Skeletal muscle cell (primary cell): ENCODE measurements around the gene ACVR1.
A peak's percentile ranks its signal among the peaks of the same experiment; 100 is the strongest.
"Not testable (repeated sequence)": the region's sequence is repeated elsewhere in the genome, so short reads cannot be mapped to it uniquely, and the experiment has no call there.

Experiments
- DNase-seq: peaks from one replicate; pipeline ENCODE4 v3.0.0-alpha.2; 2010; ENCODE audit warnings: low read depth
- H3K4me3 ChIP-seq: 2 replicates; pipeline ENCODE4 v1.5.1; 2011; ENCODE audit warnings: low read depth, mild to moderate bottlenecking, control low read depth, low read length, moderate library complexity

The ACVR1 gene

GRCh38 chr2:157835006-157835405 lies 41.1 kb downstream of the ACVR1 start:
- no peak overlapping the region for H3K4me3 ChIP-seq
- no peak for DNase-seq

GRCh38 chr2:157833721-157834120 lies 42.4 kb downstream of the ACVR1 start:
- no peak overlapping the region for H3K4me3 ChIP-seq
- DNase-seq = no peak

DNA sequence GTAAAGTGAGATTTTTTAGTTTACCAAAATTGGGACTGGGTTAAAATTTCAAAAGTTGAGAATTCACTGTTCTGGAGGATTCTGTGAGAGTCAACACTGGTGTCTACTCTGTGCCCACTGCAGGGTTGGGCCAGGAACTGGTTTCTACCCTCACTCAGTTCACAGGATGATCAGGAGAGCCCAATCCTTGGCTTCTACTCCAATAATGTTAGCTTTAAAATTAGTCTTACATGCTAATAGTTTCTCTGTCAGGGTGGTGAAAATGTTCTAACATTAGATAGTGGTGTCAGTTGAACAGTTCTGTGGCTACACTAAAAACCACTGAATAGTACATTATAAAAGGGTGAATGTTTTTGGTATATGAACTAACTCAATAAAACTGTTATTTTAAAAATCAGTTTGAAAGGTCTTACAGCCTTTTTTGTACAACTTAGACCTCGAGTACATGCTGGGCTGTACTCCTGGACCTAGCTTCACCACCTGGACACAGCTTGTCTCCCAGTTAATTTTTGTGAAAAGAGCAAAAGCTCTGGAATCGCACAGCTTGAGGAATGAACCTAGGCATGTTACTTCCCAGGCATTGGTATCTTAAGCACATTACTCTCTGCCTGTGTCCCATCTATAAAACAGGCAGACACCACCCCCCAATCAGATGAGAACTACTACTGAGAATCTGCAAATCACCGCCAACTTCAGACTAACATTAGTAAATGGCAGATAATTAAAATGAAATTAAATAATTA lies 44.4 kb downstream of the ACVR1 start:
- DNase-seq = no peak
- H3K4me3 ChIP-seq = no peak overlapping the region

DNA sequence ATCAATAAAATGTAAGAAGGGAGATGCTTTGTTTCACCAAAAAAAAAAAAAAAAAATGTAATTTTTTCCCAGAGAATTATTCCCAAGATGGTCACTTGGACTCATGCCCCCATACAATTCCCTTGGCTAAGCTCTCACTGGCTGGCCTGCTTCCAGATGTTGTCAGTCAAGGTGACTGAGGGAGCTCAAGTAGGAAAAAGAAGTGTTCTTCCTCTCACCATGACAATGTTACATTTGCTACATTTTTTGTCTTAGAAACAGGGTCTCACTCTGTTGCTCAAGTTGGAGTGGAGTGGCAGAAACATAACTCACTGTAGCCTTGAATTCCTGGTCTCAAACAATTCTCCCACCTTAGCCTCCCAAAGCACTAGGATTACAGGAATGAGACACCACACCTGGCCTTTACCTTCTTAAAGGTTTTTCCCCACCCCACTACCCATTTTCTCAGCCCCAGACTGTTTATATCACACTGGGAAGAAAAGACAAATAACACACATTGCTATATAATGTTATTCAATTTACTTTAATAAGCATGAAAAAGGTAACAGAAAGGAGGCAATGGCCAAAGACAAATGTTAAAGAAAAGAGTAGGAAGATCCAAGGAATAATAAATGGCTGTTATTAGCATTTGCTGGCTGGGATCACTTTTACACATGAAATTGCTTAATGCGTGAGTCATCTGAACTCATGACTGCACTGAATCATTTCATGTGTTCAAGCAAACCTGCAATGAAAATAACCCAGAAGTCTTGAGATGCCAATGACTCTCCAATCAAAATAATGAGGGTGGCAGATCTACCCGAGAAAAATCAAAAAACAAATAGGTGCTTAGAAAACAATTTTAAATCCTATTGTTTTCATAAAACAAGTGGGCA lies 45.2 kb downstream of the ACVR1 start:
- H3K4me3 ChIP-seq = no peak overlapping the region
- peak; percentile 87 for DNase-seq

DNA sequence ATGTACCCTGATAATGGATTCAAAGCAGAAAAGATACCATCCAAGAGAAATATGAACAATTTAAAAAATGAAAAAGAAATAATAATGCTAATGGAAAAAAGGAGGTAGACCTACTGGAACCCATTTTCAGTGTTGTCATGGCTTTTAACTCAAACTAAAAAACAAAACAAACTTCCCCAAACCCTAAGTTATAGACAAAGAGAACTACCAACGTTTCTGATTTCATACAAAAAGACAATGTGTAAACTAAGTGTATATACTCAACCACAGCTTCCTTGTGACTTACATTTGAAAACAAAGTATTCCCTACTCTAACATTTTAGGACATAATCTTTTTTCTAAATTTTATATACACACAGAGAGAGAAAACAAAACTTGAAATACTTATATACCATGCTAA lies 45.9 kb downstream of the ACVR1 start:
- H3K4me3 ChIP-seq = no peak overlapping the region
- DNase-seq = no peak

- no peak for DNase-seq
- no peak overlapping the region for H3K4me3 ChIP-seq
These were observed 48.8 kb downstream of the ACVR1 start for GRCh38 chr2:157827377-157827776.

DNA sequence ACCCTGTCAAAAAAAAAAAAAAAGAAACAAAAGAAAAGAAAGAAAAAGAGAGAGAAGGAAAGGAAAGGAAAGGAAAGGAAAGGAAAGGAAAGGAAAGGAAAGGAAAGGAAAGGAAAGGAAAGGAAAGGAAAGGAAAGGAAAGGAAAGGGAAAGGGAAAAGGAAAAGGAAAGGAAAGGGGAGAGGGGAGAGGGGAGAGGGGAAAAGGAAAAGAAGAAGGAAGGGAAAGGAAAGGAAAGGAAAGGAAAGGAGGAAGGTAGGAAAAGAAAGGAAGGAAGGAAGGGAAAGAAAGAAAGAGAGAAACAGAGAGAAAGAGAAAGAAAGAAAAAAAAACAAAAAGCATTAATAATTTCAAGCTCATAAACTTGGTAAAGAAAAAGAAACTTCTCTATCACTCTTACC lies 49.5 kb downstream of the ACVR1 start:
- H3K4me3 ChIP-seq, DNase-seq: not testable (repeated sequence)

GRCh38 chr2:157825885-157826284 lies 50.2 kb downstream of the ACVR1 start:
- DNase-seq = peak; percentile 87

GRCh38 chr2:157822993-157823392 lies 53.1 kb downstream of the ACVR1 start:
- DNase-seq = peak; percentile 54
- H3K4me3 ChIP-seq = no peak overlapping the region

More at GRCh38 chr2:157825885-157826284, 50.2 kb downstream of the ACVR1 start:
- no peak overlapping the region for H3K4me3 ChIP-seq

DNA sequence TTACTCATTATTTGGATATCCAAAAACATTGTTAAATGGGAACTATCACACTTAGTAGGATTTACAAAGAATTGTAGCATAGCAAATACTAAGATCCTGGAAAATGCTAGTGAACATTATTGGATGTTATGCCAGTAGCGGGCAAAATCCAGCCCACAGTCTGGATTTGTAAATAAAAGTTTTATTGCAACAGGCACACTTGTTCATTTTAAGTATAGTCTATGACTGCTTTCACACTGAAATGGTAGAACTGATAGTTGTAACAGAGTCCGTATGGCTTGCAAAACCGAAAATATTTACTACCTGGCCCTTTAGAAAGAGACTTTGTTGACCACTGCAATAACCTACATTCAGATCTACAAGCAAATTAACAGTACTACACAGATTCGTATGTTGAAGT lies 53.6 kb downstream of the ACVR1 start:
- DNase-seq = no peak
- no peak overlapping the region for H3K4me3 ChIP-seq

DNA sequence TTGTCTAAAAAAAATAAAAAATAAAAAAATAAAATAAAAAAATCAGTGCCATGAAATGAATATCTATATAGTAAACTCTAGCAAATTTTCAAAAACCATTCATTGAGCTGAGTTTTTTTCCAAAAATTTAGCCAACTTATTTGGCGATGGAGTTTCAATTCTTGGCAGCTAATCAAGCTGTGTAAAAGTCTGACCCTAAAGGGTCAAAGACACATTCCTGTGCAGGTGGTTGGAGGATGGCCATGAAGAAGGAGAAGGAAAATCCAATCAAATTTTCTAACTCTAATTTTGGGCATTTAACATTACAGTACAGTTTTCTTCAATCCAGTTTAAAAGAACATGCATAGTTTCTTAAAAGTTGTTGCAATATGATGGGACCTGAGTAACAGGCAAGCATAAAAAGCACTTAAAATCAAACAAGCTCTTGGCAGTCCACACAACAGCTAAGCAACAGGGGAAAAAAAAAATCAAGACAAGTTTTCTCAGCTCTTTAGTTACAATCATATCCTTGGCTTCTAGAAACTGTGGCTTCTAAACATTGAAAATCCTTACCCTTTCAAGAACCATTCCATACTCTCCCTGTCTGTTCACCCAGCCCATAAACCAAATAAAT lies 54.5 kb downstream of the ACVR1 start:
- no peak overlapping the region for H3K4me3 ChIP-seq
- no peak for DNase-seq

DNA sequence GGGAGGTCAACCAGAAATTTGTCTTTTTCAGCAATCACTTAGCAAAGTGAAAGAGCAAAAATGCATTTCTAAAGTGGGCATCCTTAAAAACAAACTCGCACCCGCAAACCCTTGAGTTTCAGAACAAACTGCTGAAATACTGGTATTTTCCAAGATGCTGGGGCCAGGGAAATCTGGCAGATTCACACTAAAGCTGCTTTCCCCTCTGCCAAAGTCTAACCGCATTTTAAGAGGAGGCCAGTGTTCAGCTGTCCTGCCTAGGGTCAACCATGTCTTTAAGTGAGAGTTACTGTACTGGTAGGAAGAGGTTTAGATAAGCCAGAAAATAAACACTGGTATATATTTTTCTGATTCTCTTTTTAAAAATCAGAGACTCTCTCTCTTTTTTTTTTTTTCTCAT lies 55.9 kb downstream of the ACVR1 start:
- H3K4me3 ChIP-seq = no peak overlapping the region
- no peak for DNase-seq

GRCh38 chr2:157819761-157820160 lies 56.4 kb downstream of the ACVR1 start:
- DNase-seq = no peak
- H3K4me3 ChIP-seq = no peak overlapping the region

DNA sequence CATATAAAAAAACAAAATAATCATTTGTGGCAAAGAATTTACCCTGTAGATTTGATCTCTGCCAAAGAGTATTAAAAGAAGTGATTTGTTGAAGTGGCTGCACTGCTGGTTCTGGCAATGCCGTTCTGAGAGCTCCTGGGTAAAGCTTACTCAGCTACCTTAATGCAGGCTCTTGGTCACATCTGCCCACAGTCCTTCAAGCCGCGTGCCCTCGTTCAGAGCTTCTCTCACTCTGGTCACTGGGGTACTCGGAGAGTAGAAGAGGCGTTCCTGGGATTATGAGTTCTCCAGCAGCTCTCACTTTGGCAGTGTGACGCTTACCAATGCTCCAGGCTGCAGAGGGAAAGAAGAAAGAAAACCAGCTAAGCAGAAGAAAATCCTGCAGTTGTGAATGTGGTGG lies 57.9 kb downstream of the ACVR1 start:
- no peak overlapping the region for H3K4me3 ChIP-seq
- DNase-seq = no peak

- no peak overlapping the region for H3K4me3 ChIP-seq
- no peak for DNase-seq
These were observed 60.7 kb downstream of the ACVR1 start for GRCh38 chr2:157815421-157815820.

DNA sequence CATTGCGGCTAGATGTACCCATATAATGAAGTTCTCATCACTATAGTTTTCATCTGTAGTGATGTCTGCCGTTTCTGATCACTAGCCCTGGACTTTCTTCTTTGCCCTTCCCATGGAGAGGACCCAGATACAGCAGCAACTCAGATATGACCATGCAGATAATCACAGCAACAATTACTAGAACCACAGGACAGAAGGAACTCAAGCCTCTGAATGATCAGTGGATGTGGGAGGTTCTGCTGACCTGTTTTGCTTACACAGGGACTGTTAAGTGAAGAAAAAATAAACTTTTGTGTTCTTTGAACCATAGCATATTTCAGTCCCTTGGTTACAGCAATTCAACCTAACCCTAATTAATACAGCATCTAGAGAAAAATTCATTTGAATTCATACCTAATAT lies 62.7 kb downstream of the ACVR1 start:
- no peak for DNase-seq
- H3K4me3 ChIP-seq = no peak overlapping the region

DNA sequence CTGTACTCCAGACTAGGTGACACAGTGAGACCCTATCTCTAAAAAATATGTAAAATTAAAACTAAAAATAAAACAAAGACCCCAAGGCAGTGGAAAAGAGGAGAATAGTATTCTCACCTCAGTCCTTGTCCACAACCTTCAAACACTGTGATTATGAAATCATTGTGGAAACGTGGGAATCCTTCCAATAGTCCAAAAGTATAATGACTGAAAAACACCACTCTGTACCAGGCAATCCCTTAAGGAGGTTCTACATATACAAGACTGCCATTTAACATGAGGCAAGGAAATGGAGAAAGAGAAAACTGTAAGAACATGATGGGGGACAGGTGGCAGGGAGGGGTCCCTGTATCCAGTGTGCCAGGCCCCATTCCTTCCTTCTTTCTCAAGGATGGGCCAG lies 66.1 kb downstream of the ACVR1 start:
- DNase-seq = no peak
- no peak overlapping the region for H3K4me3 ChIP-seq

DNA sequence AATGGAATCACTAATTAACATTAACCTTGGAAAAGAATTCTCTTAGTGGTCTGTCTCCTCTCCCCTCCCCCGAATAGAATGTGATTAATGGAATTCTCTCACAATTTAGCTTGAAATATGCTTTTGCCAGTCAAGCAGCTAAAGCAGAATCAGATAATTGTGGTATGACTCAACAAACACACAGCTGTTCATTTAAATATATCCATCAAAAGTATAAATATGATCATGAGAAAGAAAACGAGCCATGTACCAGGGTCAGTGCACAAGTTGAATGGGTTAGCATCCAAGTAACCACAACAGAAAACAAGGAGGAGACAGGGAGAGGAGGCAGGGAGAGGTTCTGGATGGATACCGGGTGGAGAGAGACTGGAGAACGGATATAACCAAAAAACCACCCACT lies 66.9 kb downstream of the ACVR1 start:
- H3K4me3 ChIP-seq = no peak overlapping the region
- DNase-seq = no peak

DNA sequence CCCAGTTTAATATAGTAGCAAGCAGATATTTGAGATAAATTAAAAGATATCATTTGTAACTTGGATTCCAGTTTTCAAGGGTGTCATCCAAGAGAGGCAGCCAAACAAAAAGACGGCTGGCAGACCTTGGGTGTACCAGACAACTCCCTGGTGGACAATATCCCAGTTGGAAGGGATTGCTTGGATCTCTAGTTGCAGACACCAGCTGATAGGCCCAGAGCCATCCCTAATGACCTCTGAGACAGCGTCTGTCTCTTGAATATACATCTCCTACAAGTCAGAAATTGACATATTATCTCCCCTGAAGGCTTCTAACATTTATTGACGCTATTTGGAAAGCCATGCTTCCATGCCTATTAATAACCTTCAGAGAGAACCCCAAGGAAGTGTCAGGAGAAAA lies 67.7 kb downstream of the ACVR1 start:
- H3K4me3 ChIP-seq = no peak overlapping the region
- no peak for DNase-seq

GRCh38 chr2:157806426-157807077 lies 69.6 kb downstream of the ACVR1 start:
- no peak overlapping the region for H3K4me3 ChIP-seq
- no peak for DNase-seq
